BE2C (cell line): ENCODE data around the gene CHID1.

Experiments used
- DNase-seq: peaks from one replicate; pipeline ENCODE4 v3.0.0-alpha.2; 2020
- H3K27me3 ChIP-seq: fragments of 250-450 bp; sonication (Bioruptor Pico); 2 replicates; pipeline ENCODE4 v1.5.1; 2020; ENCODE audit warnings: mild to moderate bottlenecking
- H3K36me3 ChIP-seq: fragments of 250-450 bp; sonication (Bioruptor Pico); 2 replicates; pipeline ENCODE4 v1.5.1; 2020; ENCODE audit warnings: mild to moderate bottlenecking
- H3K4me1 ChIP-seq: fragments of 250-450 bp; sonication (Bioruptor Pico); 2 replicates; pipeline ENCODE4 v1.5.1; 2020
- H3K4me3 ChIP-seq: 2 replicates; pipeline ENCODE4 v1.5.1; 2011; ENCODE audit warnings: low read depth, low read length
- H3K9me3 ChIP-seq: fragments of 250-450 bp; sonication (Bioruptor Pico); 2 replicates; pipeline ENCODE4 v1.5.1; 2020
- TF ChIP-seq, protein P1 (sequence below): IDR thresholded peaks from 2 replicates; pipeline ENCODE4 v1.5.1; 2012; ENCODE audit warnings: mild to moderate bottlenecking, low read depth, low read length

The CHID1 gene

DNA sequence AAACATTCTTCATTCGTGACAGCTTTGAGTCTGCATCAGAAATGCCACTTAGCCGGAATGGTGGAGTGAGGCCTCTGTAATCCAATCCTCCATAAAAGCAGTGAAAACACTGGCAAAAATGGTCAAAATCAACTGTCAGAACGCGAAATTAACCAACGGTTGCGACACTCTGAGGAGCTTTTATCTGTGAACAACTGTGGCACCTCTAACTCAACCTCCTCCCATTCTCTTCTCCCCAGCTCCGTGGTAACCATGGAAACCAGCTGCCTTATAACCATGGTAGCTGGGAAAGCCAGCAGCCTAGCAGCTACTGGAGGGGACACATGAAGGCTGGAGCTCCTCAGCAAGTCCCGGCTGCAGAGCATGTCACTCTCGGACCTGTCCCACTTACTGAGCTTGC is 35.4 kb upstream of the CHID1 start:
- no peak overlapping the region for H3K4me3 ChIP-seq
- DNase-seq, result no peak
- H3K36me3 ChIP-seq, result peaks cover 10% of the 10 kb centered on the region; the same call in 1 of the 2 replicates
- H3K27me3 ChIP-seq, result no peaks in the 10 kb centered on the region
- TF ChIP-seq, protein P1, sequence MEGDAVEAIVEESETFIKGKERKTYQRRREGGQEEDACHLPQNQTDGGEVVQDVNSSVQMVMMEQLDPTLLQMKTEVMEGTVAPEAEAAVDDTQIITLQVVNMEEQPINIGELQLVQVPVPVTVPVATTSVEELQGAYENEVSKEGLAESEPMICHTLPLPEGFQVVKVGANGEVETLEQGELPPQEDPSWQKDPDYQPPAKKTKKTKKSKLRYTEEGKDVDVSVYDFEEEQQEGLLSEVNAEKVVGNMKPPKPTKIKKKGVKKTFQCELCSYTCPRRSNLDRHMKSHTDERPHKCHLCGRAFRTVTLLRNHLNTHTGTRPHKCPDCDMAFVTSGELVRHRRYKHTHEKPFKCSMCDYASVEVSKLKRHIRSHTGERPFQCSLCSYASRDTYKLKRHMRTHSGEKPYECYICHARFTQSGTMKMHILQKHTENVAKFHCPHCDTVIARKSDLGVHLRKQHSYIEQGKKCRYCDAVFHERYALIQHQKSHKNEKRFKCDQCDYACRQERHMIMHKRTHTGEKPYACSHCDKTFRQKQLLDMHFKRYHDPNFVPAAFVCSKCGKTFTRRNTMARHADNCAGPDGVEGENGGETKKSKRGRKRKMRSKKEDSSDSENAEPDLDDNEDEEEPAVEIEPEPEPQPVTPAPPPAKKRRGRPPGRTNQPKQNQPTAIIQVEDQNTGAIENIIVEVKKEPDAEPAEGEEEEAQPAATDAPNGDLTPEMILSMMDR, result no peak
- H3K4me1 ChIP-seq, result no peaks in the 10 kb centered on the region
- no peaks in the 10 kb centered on the region for H3K9me3 ChIP-seq

DNA sequence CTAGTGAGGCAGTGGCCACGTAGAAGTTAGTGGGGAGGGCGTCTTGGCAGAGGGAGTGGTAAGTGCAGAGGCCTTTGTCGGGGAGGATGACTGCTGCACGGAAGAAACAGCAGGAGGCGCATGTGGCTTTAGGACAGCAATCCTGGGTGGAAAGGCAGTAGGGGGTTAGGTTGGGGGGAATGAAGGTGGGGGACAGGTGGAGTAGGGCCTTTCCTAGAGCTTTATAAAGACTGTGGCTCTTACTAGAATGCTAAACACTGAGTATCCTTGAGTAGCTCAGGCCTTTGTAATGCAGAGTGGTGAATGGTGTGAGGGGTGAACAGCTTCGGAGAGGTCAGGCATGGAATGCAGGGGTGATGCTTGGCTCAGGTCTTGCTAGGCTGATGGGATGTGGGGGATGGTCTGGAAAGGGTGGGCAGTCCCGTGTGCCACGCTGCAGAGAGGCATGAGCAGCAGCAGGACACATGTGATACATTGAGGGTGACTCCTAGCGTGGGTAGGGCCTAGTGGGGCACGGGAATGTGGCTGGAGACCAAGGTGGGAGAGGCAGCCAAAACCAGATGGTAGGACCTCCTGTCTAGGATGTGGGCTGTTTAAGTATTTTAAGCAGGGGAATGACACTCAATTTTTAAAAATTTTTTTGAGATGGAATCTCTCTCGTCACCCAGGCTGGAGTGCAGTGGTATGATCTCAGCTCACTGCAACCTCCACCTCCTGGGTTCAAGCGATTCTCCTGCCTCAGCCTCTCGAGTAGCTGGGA is 34.3 kb upstream of the CHID1 start:
- Histone ChIP-seq H3K4me1 (no peaks in the 10 kb centered on the region), H3K4me3 (no peak overlapping the region), H3K9me3 (no peaks in the 10 kb centered on the region), H3K27me3 (no peaks in the 10 kb centered on the region), H3K36me3 (peaks cover 10% of the 10 kb centered on the region; the same call in 1 of the 2 replicates)
- TF ChIP-seq, protein P1, result no peak
- DNase-seq, result no peak

DNA sequence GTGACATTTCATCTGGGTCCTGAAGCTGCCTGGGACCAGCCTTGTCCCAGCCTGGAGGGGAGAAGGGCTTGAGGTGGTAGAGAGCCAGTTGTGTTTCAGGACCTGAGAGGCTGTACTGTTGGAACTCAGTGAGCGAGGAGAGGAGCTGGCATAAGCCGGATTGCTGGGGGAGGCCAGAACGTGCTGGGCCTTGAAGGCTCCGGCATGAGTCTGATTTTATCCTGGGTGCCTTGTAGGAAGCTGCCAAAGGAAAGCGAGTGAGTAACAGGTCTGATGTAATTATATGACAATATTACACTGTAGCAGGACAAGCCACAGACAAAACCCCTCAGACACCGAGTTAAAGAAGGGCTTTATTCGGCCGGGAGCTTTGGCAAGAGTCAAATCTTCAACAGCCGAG is 32.2 kb upstream of the CHID1 start:
- Histone ChIP-seq H3K4me3 (no peak overlapping the region), H3K9me3 (no peaks in the 10 kb centered on the region), H3K36me3 (peaks cover 10% of the 10 kb centered on the region; the same call in 1 of the 2 replicates), H3K27me3 (no peaks in the 10 kb centered on the region), H3K4me1 (no peaks in the 10 kb centered on the region)
- no peak for DNase-seq
- TF ChIP-seq, protein P1, result no peak

DNA sequence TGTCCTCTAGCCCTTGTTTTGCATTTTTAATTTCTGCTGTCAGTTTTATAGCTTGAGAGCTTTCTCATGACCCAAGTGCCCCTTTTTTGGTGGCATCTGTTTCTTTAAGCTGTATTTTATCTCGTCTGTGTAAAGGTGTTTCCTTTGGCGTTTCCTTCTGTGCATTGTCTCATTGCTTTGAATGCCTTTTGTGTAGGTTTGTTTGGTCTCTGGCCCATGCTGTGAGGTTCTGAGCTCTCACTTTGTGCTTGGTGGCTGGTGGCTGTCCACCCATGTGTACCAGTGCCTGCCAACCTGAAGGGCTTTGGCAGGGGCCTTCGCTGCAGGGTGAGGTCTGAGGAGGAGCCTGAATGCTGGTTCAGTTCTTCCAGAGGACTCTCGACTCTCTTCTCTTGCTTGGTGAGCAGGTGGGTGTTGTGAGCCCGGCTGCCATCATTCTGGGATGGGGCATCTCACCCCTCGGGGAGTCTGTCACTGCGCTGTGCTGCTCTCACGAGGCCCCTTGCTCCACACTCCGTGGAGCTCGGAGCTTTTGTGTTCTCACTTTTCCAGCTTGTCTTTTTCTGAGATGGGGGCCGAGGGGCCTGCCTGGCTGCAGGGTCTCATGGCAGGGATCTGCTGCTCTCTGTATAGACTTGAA is 30.0 kb upstream of the CHID1 start:
- H3K4me3 ChIP-seq, result no peak overlapping the region
- no peaks in the 10 kb centered on the region for H3K9me3 ChIP-seq
- H3K27me3 ChIP-seq, result no peaks in the 10 kb centered on the region
- DNase-seq, result no peak
- no peaks in the 10 kb centered on the region for H3K4me1 ChIP-seq
- no peaks in the 10 kb centered on the region; the same call in 1 of the 2 replicates for H3K36me3 ChIP-seq
- TF ChIP-seq, protein P1, result no peak

DNA sequence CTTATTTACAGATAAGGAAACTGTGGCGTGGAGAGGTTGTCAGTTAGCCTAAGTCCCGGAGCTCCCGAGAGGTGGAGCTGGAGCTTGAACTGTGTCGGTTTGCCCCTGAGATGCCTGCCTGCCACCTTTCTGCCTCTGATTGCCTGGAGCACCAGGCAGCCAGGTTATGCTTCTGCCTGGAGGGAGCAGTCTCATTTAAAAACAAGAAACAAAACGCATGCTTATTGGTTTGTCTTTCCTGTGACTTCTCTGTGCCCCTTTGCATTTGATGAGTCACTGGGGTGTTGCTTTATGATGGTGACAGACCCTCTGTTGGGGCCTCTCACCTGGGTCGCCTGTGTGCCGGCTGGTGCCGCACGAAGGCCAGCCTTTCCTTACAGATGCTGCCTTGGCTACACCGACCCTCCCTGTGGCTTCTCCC is 27.2 kb upstream of the CHID1 start:
- H3K9me3 ChIP-seq, result no peaks in the 10 kb centered on the region
- no peaks in the 10 kb centered on the region for H3K27me3 ChIP-seq
- TF ChIP-seq, protein P1, result no peak
- H3K4me1 ChIP-seq, result no peaks in the 10 kb centered on the region
- H3K36me3 ChIP-seq, result no peaks in the 10 kb centered on the region; the same call in 1 of the 2 replicates
- no peak overlapping the region for H3K4me3 ChIP-seq
- no peak for DNase-seq

DNA sequence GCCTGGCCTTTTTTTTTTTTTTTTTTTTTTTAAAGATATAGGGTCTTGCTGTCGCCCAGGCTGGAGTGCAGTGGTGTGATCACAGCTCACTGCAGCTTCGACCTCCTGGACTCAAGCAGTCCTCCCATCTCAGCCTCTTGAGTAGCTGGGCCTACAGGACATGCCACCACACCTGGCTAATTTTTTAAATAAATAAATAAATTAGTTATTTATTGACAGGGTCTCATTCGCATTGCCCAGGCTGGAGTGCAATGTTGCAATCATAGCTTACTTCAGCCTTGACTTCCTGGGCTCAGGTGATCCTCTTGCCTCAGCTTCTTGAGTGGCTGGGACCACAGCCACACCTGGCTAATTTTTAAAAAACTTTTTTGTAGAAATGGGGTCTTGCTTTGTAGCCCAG is 25.6 kb upstream of the CHID1 start:
- TF ChIP-seq, protein P1, result no peak
- H3K4me1 ChIP-seq, result no peaks in the 10 kb centered on the region
- H3K36me3 ChIP-seq, result no peaks in the 10 kb centered on the region; the same call in 1 of the 2 replicates
- no peak for DNase-seq
- no peaks in the 10 kb centered on the region for H3K27me3 ChIP-seq
- no peaks in the 10 kb centered on the region for H3K9me3 ChIP-seq
- no peak overlapping the region for H3K4me3 ChIP-seq
